K562 (cell line): ENCODE measurements around the gene DCAF6. TPM values are rescaled to one million over a fixed set of nuclear protein-coding genes. Genes with fewer than 3 reads are reported as not detected.
A peak's percentile ranks its signal among the peaks of the same experiment; 100 is the strongest.

Source experiments
- KLF10 ChIP-seq: fragments of 250-450 bp; sonication (Bioruptor Pico); IDR thresholded peaks from 2 replicates; pipeline ENCODE4 v1.6.1; 2021; ENCODE audit warnings: matching md5 sums
- MCM7 ChIP-seq, 2 experiments: fragments of 450-650 bp; IDR thresholded peaks; 2 replicates each; pipeline ENCODE4 v1.6.1; 2016 to 2018
- MEF2D ChIP-seq: conservative IDR thresholded peaks from 2 replicates; pipeline ENCODE4 v1.6.1; 2016; ENCODE audit warnings: low read depth, missing genetic modification characterization, missing compliant biosample characterization
- MTF1 ChIP-seq: fragments of 250-450 bp; sonication (Bioruptor Pico); IDR thresholded peaks from 2 replicates; pipeline ENCODE4 v1.9.0; 2021; ENCODE audit warnings: moderate library complexity, mild to moderate bottlenecking, inconsistent platforms, borderline replicate concordance
- RFX1 ChIP-seq: fragments of 450-650 bp; IDR thresholded peaks from 2 replicates; pipeline ENCODE4 v1.6.1; 2016; ENCODE audit warnings: mild to moderate bottlenecking, moderate library complexity
- TCF3 ChIP-seq: sonication (generic); formaldehyde crosslinking; IDR thresholded peaks from 2 replicates; pipeline ENCODE4 v1.4.0; 2020; ENCODE audit warnings: mild to moderate bottlenecking, missing genetic modification reagents
- THRAP3 ChIP-seq: fragments of 450-650 bp; IDR thresholded peaks from 2 replicates; pipeline ENCODE4 v1.6.1; 2016; ENCODE audit warnings: mild to moderate bottlenecking, inconsistent platforms, borderline replicate concordance
- ZBTB1 ChIP-seq: sonication (generic); formaldehyde crosslinking; IDR thresholded peaks from 2 replicates; pipeline ENCODE4 v1.8.1; 2023; ENCODE audit warnings: missing genetic modification reagents, low read depth, mild to moderate bottlenecking, borderline replicate concordance
- ZKSCAN1 ChIP-seq: fragments of 150-350 bp; IDR thresholded peaks from 2 replicates; pipeline ENCODE4 v1.6.1; 2016; ENCODE audit warnings: low read depth, low read length
- ZNF583 ChIP-seq: fragments of 250-450 bp; sonication (Bioruptor Pico); IDR thresholded peaks from 2 replicates; pipeline ENCODE4 v1.4.0; 2020
- ZNF76 ChIP-seq: fragments of 250-450 bp; sonication (Bioruptor Pico); IDR thresholded peaks from 2 replicates; pipeline ENCODE4 v1.4.0; 2020; ENCODE audit warnings: mild to moderate bottlenecking, moderate library complexity, borderline replicate concordance
- ZNF785 ChIP-seq: fragments of 250-450 bp; sonication (Bioruptor Pico); IDR thresholded peaks from 2 replicates; pipeline ENCODE4 v1.4.0; 2020; ENCODE audit warnings: mild to moderate bottlenecking
- polyA plus RNA-seq, 8 experiments: library from polyadenylated mRNA; depleted of rRNA in 4 of 8; stranded (reverse) in 5 of 8; unstranded in 3 of 8; fragments of >200 nt; fragmentation: Nextera tagmentation in 2 of 8; fragmentation: Illumina TruSeq in 1 of 8; extraction: Ambion mirVana in 2 of 8; extraction: Trizol in 1 of 8; gene quantifications; 2 replicates each; pipeline versions ENCODE4 v1.2.1 to v1.2.3, GENCODE V29; 2011 to 2014; ENCODE audit warnings: inconsistent platforms in 1 of 8, missing spikeins in 1 of 8
- total RNA-seq, 7 experiments: library from RNA; depleted of rRNA in 6 of 7; stranded (reverse); fragments of >200 nt in 6 of 7; fragmentation: Illumina TruSeq in 2 of 7; extraction: Trizol in 2 of 7; gene quantifications; 2 replicates each; pipeline versions ENCODE4 v1.2.1 to v1.2.3, GENCODE V29; 2011 to 2021; ENCODE audit warnings: low replicate concordance in 1 of 7
- TF ChIP-seq, protein P1 (sequence below), 2 experiments: fragments of 450-650 bp; IDR thresholded peaks; 2 replicates each; pipeline ENCODE4 v1.6.1; 2016; ENCODE audit warnings: mild to moderate bottlenecking in 2 of 2, borderline replicate concordance in 1 of 2, low read depth in 1 of 2, moderate library complexity in 1 of 2
- TF ChIP-seq, protein P2 (sequence below): fragments of 450-650 bp; IDR thresholded peaks from 2 replicates; pipeline ENCODE4 v1.6.1; 2014; ENCODE audit warnings: low read depth, mild to moderate bottlenecking, moderate library complexity, borderline replicate concordance
- TF ChIP-seq, protein P3 (sequence below): sonication (generic); formaldehyde crosslinking; IDR thresholded peaks from 2 replicates; pipeline ENCODE4 v1.9.0; 2022; ENCODE audit warnings: mild to moderate bottlenecking, missing genetic modification reagents
- TF ChIP-seq, protein P4 (sequence below): fragments of 250-450 bp; sonication (Bioruptor Pico); IDR thresholded peaks from 2 replicates; pipeline ENCODE4 v1.8.0; 2021; ENCODE audit warnings: mild to moderate bottlenecking, moderate library complexity
- TF ChIP-seq, protein P5 (sequence below): sonication (generic); IDR thresholded peaks from 2 replicates; pipeline ENCODE4 v1.6.1; 2016

Gene DCAF6
- total and polyA plus RNA-seq, 9 of the 15 experiments (the other 6 are each of a cell fraction or from before 2014, with no cell fraction given) = 19.1 to 102 (median 46.3) TPM

DNA sequence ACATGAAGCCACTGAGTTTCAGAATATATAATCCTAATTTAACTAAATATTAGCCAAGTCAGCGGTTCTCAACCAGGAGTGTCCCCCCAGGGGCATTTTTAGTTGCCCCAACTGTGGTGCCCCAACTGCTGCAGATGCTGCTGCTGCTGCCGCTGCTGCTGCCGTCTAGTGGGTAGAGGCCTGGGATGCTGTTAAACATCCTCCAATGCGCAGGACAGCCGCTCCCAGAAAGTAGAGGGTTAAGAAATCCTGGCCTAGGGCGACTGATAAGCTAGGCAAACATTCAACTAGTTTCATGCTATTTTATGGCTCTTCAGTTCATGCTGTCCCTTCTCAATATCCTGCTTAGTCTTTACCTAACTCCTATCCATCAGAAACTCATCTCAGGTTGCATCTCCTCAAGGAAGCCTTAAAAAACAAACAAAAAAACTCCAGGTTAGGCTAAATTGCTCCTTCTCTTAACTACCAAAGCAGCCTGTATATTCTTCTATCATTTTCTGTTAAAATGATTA, 9.9 kb upstream of the DCAF6 start (continued):
- TF ChIP-seq, protein P1, sequence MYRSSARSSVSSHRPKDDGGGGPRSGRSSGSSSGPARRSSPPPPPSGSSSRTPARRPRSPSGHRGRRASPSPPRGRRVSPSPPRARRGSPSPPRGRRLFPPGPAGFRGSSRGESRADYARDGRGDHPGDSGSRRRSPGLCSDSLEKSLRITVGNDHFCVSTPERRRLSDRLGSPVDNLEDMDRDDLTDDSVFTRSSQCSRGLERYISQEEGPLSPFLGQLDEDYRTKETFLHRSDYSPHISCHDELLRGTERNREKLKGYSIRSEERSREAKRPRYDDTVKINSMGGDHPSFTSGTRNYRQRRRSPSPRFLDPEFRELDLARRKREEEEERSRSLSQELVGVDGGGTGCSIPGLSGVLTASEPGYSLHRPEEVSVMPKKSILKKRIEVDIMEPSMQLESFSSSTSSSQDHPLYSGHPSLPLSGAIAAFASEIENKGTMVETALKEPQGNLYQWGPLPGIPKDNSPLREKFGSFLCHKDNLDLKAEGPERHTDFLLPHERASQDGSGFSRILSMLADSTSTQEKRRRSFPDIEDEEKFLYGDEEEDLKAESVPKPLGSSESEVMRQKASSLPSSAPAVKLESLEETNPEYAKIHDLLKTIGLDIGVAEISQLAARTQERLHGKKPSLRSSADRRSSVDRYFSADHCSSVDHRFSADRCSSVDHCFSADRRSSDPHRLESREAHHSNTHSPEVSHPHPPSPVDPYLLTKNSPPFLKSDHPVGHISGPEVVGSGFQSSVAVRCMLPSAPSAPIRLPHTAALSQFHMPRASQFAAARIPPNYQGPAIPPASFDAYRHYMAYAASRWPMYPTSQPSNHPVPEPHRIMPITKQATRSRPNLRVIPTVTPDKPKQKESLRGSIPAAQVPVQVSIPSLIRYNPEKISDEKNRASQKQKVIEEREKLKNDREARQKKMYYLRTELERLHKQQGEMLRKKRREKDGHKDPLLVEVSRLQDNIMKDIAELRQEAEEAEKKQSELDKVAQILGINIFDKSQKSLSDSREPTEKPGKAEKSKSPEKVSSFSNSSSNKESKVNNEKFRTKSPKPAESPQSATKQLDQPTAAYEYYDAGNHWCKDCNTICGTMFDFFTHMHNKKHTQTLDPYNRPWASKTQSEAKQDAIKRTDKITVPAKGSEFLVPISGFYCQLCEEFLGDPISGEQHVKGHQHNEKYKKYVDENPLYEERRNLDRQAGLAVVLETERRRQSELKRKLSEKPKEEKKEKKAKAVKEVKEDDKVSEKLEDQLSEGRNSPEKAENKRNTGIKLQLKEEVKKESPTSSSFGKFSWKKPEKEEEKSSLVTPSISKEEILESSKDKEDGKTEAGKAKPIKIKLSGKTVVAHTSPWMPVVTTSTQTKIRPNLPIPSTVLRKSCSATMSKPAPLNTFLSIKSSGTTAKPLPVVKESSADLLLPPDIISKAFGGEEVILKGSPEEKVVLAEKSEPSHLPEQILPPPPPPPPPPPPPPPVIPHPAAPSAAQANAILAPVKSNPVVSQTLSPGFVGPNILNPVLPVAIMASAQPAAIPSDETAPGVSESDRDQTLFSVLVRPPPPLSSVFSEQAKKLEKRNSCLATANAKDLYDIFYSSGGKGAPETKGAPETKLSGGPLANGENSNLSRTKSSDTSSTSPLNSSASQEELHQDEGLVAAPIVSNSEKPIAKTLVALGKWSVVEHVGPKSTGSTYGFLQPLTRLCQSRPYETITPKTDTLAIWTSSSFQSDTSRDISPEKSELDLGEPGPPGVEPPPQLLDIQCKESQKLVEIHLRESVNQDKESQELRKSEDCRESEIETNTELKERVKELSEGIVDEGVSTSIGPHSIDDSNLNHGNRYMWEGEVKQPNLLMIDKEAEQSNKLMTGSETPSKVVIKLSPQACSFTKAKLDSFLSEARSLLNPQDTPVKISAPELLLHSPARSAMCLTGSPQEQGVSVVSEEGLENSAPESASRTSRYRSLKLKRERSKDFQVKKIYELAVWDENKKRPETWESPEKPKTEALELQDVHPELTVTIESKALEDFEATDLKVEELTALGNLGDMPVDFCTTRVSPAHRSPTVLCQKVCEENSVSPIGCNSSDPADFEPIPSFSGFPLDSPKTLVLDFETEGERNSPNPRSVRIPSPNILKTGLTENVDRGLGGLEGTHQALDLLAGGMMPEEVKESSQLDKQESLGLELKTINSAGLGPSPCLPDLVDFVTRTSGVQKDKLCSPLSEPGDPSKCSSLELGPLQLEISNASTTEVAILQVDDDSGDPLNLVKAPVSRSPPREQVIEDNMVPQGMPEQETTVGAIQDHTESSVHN (IDR thresholded peaks at IDR 0.05; ENCODE audit: borderline replicate concordance in 1 of 2, low read depth in 1 of 2) = no peak
- TF ChIP-seq ZNF785 = no peak
- TF ChIP-seq ZKSCAN1 = no peak
- TF ChIP-seq ZBTB1 (CRISPR knock-in tag) = no peak
- TF ChIP-seq KLF10 (CRISPR knock-in tag) = no peak
- TF ChIP-seq MEF2D (tag) = no peak
- TF ChIP-seq ZNF583 (CRISPR knock-in tag) = 0 out of 2 replicates have a peak, but pooled peaks have one; percentile 60
- TF ChIP-seq MTF1 = no peak
- TF ChIP-seq, protein P2, sequence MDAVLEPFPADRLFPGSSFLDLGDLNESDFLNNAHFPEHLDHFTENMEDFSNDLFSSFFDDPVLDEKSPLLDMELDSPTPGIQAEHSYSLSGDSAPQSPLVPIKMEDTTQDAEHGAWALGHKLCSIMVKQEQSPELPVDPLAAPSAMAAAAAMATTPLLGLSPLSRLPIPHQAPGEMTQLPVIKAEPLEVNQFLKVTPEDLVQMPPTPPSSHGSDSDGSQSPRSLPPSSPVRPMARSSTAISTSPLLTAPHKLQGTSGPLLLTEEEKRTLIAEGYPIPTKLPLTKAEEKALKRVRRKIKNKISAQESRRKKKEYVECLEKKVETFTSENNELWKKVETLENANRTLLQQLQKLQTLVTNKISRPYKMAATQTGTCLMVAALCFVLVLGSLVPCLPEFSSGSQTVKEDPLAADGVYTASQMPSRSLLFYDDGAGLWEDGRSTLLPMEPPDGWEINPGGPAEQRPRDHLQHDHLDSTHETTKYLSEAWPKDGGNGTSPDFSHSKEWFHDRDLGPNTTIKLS = no peak
- TF ChIP-seq, protein P3, sequence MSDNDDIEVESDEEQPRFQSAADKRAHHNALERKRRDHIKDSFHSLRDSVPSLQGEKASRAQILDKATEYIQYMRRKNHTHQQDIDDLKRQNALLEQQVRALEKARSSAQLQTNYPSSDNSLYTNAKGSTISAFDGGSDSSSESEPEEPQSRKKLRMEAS (CRISPR knock-in tag) = no peak
- TF ChIP-seq MCM7 (IDR thresholded peaks at IDR 0.05) = no peak
- no peak; the same call in 1 of the 2 replicates for TF ChIP-seq TCF3 (CRISPR knock-in tag)
- TF ChIP-seq ZNF76 (CRISPR knock-in tag) = no peak
- no peak for TF ChIP-seq RFX1
- TF ChIP-seq THRAP3 = no peak
- TF ChIP-seq, protein P4, sequence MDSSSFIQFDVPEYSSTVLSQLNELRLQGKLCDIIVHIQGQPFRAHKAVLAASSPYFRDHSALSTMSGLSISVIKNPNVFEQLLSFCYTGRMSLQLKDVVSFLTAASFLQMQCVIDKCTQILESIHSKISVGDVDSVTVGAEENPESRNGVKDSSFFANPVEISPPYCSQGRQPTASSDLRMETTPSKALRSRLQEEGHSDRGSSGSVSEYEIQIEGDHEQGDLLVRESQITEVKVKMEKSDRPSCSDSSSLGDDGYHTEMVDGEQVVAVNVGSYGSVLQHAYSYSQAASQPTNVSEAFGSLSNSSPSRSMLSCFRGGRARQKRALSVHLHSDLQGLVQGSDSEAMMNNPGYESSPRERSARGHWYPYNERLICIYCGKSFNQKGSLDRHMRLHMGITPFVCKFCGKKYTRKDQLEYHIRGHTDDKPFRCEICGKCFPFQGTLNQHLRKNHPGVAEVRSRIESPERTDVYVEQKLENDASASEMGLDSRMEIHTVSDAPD (CRISPR knock-in tag) = no peak
- TF ChIP-seq, protein P5, sequence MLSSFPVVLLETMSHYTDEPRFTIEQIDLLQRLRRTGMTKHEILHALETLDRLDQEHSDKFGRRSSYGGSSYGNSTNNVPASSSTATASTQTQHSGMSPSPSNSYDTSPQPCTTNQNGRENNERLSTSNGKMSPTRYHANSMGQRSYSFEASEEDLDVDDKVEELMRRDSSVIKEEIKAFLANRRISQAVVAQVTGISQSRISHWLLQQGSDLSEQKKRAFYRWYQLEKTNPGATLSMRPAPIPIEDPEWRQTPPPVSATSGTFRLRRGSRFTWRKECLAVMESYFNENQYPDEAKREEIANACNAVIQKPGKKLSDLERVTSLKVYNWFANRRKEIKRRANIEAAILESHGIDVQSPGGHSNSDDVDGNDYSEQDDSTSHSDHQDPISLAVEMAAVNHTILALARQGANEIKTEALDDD = peak; percentile 96
